HG03378 (cell line): ENCODE data around the gene RASSF4.

Experiments used
- ATAC-seq: cut with Tn5 transposase; IDR thresholded peaks from one replicate; pipeline ENCODE4 v1.9.1; 2021; ENCODE audit warnings: mild to moderate bottlenecking, moderate library complexity; ENCODE audit not compliant: unreplicated experiment

RASSF4 gene

GRCh38 chr10:44961931-44962750 lies 2.5 kb downstream of the RASSF4 start:
- ATAC-seq = no peak

- ATAC-seq = no peak
Measured at GRCh38 chr10:44962870-44963738, 3.5 kb downstream of the RASSF4 start.

- no peak for ATAC-seq
Measured at GRCh38 chr10:44963772-44964633, 4.4 kb downstream of the RASSF4 start.

- ATAC-seq = no peak
Measured at GRCh38 chr10:44965104-44965503, 5.5 kb downstream of the RASSF4 start.

GRCh38 chr10:44965651-44966097 lies 6.1 kb downstream of the RASSF4 start:
- peak; percentile 39 for ATAC-seq

GRCh38 chr10:44966129-44966815 lies 6.7 kb downstream of the RASSF4 start:
- ATAC-seq = peak; percentile 39

GRCh38 chr10:44966816-44967509 lies 7.4 kb downstream of the RASSF4 start:
- ATAC-seq = no peak

GRCh38 chr10:44967616-44968015 lies 8.0 kb downstream of the RASSF4 start:
- no peak for ATAC-seq

- ATAC-seq = no peak
Measured at GRCh38 chr10:44968091-44968490, 8.5 kb downstream of the RASSF4 start.

- no peak for ATAC-seq
Measured at GRCh38 chr10:44968500-44969400, 9.1 kb downstream of the RASSF4 start.

GRCh38 chr10:44969854-44970253 lies 10.3 kb downstream of the RASSF4 start:
- ATAC-seq = no peak

GRCh38 chr10:44970812-44971395 lies 11.3 kb downstream of the RASSF4 start:
- no peak for ATAC-seq

- ATAC-seq = no peak
Measured at GRCh38 chr10:44971434-44971833, 11.8 kb downstream of the RASSF4 start.

GRCh38 chr10:44971935-44972757 lies 12.5 kb downstream of the RASSF4 start:
- ATAC-seq = no peak

- ATAC-seq = no peak
Measured at GRCh38 chr10:44972874-44973306, 13.3 kb downstream of the RASSF4 start.

GRCh38 chr10:44973323-44974081 lies 13.9 kb downstream of the RASSF4 start:
- no peak for ATAC-seq
